Germinal center (tissue), 1 donor: ENCODE measurements around the gene CACNA1D.
"Not testable (repeated sequence)": the region's sequence is repeated elsewhere in the genome, so short reads cannot be mapped to it uniquely, and the experiment has no call there.

Experiments used
- DNase-seq: peaks from one replicate; pipeline ENCODE4 v3.0.0; 2012; ENCODE audit warnings: mixed read lengths, low spot score

CACNA1D gene

DNA sequence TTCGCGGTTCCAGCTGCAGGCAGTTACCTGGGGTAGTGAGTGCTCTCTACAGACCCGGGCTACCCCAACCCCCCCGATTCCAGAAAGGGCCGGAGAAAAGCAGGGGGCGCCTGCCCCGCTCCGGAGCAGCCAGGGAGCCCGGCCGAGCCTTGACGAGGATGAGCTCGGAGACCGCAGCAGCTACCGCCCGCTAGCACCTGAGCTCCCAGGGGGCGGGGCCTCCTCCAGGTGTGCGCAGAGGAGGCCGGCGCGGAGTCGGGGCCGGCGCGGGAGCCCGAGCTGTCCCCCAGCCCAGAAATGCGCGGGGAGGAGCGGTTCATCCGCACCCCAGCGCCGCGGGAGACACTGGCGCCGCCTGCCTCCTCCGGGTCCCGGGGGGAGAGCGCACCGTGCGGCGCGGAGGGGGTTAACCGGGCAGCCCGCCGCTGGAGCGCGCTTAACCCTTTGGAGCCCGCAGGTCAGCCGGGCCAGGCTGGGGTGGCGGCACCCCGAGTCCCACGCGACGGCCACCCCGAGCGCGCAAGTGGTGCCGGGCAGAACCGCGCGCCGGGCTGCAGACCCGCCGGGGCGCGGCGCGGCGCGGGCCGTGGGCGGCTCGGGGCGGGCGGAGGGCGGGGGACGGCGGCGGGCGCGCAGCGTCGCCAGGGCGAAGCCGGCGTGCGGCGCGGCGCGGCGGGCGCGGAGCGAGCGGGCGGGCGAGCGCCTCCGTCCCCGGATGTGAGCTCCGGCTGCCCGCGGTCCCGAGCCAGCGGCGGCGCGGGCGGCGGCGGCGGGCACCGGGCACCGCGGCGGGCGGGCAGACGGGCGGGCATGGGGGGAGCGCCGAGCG lies at the start of gene CACNA1D:
TSS of gene CACNA1D (plus strand) at position 649 of the 829 bp plus-strand sequence. CDS start 556 bp downstream, outside the sequence.
- peak; percentile 34 for DNase-seq

DNA sequence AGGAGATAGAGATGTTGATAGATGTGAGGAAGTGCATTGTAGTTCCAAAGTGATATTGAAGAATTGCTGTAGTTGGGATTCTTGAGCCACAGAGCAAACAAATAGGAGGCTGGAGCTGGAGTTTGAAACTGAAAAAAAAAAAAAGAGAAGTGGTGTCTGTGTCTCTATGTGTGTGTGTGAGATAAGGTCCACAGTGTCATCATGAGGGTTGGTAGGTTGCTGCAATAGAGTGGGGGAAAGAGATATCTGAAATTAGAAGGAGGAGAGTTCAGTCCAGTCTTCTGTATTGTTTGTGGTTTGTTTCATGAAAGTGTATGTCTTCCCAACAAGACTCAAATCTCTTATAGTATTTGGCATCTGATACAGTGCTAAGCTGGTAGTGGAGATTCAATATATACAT lies 37.3 kb upstream of the CACNA1D start:
- DNase-seq = no peak

DNA sequence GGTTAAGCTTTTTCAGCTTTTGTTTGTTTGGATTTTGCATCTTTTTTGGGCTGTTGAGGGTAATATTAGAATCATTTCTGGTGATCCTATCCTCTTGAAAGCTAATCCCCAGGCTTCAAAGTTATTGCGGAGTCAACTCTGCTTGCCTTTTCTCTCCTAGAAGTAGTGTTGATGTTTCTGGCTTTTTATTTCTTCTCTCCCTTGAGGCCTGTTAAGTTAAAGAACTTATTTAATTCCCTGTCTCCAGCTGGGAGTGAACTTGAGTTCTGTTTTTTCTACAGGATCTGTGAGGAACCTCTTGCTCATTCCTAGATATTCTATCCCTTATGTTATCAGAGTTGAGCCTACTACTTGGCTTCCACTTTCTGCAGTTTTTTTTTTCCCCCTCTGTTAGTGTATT lies 34.1 kb upstream of the CACNA1D start:
- no peak for DNase-seq

DNA sequence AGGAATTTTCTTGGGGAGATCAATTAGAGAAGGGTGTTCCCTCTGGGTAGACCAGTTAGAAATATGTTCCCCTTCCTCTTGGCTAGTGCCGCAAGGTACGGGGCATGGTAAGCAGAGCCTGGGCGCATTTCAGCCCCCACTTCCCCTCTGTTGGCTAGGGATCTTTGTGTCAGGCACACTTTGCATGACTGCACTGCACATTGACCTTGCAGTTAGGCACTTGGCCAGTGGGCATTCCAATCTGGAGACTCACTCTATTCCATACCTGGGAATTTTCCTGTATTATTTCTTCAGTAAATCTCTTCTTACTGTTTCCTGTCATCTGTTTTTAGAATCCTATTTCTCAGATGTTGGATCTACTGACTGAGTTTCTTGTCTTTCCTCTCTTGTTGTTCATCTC lies 30.0 kb upstream of the CACNA1D start:
- no peak for DNase-seq

DNA sequence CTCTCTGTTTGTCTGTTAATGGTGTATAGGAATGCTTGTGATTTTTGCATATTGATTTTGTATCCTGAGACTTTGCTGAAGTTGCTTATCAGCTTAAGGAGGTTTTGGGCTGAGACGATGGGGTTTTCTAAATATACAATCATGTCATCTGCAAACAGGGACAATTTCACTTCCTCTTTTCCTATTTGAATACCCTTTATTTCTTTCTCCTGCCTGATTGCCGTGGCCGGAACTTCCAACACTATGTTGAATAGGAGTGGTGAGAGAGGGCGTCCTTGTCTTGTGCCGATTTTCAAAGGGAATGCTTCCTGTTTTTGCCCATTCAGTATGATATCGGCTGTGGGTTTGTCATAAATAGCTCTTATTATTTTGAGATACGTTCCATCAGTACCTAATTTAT lies 24.7 kb upstream of the CACNA1D start:
- not testable (repeated sequence) for DNase-seq

DNA sequence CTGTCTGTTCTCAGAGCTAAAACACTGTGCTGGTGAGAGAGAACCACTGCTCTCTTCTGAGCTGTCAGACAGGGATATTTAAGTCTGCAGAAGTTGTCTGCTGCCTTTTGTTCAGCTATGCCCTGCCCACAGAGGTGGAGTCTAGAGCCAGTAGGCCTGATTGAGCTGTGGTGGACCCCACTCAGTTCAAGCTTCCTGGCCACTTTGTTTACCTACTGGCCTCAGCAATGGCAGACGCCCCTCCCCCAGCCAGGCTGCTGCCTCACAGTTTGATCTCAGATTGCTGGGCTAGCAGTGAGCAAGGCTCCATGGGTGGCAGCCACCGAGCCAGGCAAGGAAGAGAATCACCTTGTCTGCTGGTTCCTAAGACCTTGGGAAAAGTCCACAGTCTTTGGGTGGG lies 21.0 kb upstream of the CACNA1D start:
- DNase-seq = no peak

DNA sequence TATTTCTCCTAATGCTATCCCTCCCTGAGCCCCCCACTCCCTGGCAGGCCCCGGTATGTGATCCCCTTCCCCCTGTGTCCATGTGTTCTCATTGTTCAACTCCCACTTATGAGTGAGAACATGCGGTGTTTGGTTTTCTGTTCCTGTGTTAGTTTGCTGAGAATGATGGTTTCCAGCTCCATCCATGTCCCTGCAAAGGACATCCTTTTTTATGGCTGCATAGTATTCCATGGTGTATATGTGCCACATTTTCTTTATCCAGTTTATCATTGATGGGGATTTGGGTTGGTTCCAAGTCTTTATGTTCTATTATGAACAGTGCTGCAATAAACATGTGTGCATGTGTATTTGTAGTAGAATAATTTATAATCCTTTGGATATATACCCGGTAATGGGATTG lies 18.0 kb upstream of the CACNA1D start:
- not testable (repeated sequence) for DNase-seq

DNA sequence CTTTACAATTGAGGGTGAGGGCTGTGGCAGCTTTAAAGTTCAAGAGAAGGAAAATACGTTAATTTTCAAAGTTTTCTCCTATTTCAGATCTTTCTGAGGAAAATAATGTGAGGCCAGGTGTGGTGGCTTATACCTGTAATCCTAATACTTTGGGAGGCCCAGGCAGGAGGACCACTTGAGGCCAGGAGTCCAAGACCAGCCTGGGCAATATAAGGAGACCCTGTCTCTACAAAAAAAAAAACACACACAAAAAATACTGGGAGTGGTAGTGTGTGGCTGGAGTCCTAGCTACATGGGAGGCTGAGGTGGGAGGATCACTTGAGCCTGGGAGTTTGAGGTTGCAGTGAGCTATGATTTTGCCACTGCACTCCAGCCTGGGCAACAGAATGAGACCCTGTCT lies 16.7 kb upstream of the CACNA1D start:
- not testable (repeated sequence) for DNase-seq

DNA sequence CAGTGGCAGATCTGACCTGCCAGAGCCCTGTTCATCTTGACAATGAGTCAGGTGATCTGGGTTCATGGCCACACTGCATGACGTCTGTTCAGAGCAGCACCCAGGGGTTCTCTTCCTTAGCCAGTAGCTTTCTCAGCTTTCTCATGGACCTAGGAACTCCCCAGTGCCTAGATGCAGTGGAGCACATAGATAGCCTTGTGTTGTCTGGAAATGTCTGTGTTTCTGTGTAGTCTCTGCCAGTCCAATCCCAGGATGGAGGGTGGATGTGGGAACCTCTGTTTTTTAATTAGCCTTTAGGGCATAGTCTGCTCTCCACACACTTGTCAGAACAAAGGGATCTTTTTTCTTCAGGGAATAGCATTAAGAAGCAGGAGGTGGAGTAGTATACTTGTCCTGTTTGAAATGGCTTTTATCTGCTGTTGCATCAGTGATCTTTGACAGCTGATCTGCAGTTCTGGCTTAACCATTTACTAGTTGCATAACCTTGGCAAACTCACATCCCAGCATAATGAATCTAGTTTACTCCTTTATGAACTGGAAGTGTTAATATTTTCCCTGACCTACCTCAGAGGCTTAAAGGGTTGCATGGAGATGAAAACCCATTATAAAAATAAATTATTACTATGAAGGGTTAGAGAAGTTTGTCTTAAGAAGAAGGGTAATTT lies 16.1 kb upstream of the CACNA1D start:
- DNase-seq = no peak

DNA sequence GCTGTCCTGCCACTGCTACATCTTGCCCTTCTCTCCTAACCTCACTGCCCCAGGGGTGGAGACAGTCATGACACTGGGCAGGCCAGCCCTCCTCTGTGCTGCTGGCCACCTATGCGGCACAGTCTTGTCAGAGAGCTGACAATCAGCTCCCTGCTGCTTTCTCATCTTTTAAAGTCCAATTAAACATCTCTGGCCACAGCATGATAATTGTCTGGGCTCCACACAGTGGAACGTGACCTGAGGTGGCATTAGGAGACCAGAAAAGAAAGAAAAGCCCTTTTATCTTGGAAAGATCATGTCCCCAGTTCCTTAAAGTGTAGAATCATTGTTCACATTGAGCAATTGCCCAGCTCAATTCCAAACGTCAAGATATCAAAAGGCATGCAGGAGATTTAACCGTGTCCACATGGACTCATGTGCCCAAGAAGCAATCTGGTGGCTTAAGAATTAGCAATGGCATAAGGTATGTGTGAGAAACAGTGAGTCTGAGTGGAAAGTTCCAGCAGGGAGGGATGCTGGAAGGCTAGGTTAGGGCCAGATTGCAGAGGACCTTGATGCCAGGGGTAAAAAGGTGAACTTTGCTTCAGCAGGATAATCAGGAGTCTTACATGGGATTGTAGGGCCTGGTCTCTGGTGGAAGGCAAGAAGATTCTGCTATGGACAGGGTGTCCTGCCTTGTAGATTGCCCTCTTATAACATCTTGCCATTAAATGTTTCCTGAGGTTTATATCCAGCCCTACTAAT lies 15.3 kb upstream of the CACNA1D start:
- DNase-seq = no peak

DNA sequence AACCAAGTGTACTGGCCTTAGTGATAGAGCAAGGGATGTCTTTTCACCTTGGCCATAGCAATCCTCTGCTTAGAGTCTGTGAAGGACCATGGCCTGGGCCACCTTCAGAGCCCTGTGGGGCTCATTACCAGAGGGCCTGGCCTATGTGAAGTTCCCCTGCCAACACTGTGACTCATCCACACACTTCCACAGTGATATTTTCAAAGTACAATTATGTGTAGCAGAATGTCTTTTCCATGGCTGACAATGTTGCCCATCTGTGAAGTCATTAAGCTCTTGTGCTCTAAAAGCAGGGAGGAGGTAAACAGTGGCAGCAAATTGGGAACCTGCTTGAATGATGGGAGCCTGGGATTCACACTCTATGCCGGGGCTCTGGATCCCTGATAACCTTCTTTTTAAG lies 12.2 kb upstream of the CACNA1D start:
- no peak for DNase-seq

DNA sequence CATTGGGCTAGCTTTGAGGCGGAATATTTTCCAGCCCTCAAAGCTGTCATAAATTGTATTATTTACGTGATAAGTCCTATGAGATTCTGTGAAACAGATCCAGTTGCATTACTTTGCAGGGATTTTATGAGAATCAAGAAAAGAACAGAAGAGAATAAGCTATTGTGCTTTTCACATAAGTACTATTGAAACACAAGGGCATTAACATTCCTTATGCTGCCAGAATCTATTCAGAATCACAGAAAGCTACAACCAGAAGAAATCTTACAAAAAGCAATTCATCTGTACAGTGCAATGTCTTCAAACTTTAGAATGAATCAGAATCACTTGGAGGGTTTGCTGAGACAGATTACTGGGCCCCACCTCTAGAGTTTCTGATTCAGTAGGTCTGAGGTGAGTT lies 10.6 kb upstream of the CACNA1D start:
- no peak for DNase-seq

DNA sequence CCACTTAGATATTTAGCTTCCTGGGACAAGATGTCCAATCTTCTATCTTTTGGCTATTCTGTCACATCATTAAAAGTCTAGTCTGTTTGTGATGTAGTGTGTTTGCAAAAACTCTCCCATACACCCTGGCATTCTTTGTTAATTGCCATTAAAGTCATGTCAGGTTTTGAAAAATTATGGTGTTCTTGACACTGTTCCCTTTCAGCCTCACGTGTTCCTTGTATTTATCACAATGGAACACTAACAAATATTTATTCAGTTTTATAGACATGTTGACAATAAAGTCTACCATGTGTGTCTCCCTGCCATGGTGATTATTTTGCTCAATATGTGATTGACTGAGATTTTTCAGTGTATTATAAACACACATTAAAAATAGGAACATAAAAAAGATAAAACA lies 9.4 kb upstream of the CACNA1D start:
- DNase-seq = no peak

DNA sequence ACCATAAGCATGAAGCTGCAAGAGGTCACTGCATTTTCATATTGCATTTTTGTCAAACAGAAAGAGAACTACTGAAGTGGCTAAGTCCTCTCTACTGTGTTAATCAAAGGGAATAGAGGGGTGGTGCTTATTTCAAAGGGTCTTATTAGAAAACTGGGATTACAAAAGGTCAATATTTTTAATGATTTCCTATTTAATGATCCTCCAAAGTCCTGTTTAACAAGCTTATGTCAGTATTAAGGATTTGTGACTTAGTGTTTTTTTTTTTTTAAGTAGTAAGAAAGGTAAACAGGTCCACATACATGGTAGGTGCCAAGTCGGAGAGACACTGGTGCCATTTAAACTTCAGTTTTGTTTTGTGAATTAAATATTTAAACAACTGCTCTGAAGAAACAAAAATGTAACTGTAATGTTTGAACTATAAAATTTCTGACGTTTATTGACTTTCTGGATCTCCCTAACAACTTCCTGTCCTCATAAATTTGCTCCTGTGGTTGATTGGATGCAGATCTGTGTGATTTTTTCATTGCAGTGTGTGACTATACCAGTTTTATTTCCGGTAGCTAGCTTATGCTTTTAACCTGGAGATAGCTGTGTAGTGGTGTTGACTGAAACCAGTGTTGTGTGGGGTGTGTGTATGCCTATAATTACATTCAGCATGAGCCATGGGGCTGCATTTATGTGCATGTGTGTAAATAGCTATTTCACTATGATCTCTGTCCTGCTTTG lies 8.6 kb upstream of the CACNA1D start:
- no peak for DNase-seq

DNA sequence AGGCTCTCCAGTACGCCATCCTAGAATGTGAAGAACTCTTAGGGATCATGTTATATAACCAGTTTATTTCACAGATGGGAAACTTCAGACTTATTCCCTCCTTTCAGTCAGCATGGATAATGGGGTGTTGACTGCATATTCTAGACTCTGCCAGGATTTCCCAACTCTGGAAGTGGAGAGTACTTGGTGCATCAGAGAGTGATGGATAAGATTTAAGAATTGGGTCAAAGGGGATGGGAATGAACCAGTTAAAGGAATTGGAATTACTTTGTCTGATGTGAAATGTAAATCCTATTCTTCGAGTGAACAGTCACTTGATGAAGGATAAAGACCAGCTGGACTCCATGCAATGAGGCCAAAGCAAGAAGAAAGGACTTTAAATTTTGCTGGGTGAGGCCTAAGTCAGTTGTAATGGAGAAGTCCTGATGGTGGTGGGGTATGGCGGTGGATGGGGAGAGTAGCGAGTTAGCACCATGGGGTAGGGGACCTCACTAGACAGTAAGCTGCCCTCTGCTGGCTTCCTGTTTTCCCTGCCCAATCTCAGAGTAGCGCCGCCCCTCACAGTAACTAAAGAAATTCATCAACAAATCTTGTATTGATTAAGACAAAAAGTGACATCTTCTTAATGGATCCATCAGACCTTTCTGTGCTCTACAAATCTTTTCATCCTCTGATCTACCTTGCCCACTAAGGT lies 7.3 kb upstream of the CACNA1D start:
- no peak for DNase-seq

DNA sequence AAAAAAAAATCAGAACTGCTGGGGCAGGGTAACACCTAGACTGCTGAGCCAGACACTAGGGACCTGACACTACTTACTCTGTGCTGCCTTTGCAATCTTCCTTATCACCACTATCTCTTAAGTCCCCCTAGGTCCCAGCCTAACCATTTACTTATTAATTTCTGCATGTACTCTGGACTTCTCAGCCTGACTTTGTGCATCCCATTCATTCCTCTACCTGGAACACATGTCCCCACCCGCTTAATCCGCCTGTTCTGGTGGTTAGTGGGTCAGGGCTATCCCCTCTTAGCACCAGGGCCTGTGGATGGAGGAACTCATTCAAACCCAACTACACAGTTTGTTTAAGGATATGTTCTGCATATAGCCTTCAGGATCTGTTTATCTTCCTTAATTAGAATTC lies 5.0 kb upstream of the CACNA1D start:
- DNase-seq = no peak

DNA sequence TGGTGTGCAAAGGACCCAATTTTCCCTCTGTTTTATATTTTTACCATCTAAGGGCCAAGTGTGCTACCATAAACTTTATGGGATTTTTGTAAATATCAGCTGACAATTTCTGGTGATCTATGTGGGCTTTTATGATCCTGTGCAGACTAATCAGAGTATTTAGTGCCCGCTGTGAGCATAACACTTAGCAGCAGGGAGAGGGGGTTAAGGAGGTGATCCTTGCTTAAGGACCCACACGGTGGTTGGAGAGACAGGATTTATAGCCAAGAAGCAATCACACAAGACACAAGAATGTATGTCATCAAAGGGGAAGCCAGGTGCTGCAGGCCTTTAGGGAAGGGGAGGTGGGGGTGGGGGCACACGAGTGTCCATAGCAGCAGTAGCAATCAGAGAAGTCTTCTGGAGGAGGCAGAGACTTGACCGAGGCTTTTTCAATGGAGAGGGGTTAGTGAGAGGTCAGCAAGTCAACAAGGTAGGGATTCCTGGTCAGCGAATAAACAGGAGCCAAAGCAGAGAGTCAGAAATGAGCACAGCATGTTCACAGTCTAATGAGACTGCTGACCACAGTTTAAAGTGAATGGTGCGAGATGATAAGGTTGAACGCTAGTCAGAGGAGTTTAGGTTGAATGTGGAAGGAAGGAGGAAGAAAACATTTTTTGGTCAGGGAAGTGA lies 4.5 kb upstream of the CACNA1D start:
- DNase-seq = no peak

DNA sequence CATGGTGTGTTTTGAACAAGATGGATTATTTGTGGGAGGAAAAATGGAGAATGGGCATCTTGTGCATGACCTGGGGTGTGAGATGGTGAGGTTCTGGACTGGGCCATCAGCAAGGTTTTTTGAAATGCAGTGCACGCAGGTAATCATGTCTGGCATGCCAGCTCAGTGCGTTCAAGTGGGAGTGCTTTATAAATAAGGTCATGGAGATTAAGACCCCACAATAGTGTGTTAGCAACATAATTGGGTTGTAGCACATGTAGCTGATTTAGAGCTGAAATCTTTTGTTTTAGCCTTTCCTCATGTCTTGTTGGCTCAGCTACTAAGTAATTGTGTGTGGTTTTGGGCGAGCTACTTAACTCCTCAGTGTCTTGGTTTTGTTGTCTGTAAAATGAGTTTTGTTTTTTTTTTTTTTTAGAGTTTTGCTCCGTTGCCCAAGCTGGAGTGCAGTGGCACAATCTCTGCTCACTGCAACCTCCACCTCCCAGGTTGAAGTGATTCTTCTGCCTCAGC lies 3.9 kb upstream of the CACNA1D start:
- no peak for DNase-seq

DNA sequence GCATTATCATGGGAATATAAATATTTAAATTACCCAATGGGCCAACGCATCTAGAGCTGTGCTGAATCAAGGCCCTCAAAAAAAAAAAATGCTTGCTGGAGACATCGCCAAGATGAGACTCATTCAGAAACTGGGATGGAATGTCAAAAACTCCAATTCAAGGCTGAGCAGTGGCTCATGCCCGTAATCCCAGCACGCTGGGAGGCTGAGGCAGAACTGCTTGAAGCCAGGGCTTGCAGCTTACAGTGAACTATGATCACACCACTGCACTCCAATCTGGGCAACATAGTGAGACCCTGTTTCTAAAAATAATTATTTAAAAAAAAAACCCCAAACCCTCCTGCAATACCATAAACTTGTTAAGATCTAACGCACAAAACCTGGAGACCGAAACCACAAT lies 3.1 kb upstream of the CACNA1D start:
- DNase-seq = no peak

DNA sequence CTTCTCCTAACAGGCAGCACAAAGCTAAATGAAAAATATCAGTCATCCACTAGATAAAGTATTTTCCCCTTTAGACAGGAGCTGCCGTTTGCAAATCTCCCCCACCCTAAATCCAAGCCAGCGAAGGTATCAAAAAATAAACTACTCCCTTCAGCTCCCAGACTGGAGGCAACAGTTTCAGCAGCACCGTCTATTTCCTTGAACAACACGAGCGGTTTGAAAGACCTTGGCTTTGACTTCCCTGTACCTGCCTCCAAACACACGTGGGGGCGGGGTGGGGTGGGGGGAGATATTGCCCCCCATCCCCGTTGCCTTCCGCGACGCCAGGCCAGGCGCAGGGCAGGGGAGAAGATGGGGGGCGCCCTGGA lies 832 bp upstream of the CACNA1D start:
- DNase-seq = no peak

DNA sequence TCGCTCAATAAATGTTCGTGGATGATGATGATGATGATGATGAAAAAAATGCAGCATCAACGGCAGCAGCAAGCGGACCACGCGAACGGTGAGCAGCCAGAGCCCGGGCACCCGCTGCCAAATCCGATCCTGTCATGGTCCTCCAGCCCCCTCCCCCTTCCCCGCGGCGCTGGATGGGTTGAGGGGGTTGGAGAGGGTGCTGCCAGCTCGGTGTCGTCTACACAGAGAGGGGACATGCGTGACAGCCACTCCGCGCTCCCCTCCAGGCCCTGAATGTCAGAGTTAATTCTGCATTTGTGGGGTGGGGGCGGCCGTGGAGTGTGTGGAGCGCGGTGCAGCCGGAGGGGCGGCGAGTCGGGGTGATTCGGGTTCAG lies 722 bp downstream of the CACNA1D start:
- no peak for DNase-seq
